HG02885 (cell line): ENCODE results near the gene FGF23.
A peak's percentile ranks its signal among the peaks of the same experiment; 100 is the strongest.

Source experiments
- ATAC-seq: cut with Tn5 transposase; IDR thresholded peaks from one replicate; pipeline ENCODE4 v1.9.1; 2021; ENCODE audit warnings: mild to moderate bottlenecking; ENCODE audit not compliant: unreplicated experiment, poor library complexity

Gene FGF23

GRCh38 chr12:4320853-4321701, 58.4 kb downstream of the FGF23 start, which contains the start of gene TIGAR:
TSS of gene TIGAR (plus strand) at chr12:4321213. CDS start at chr12:4321272, 59 bp downstream.
- peak; percentile 96 for ATAC-seq

- ATAC-seq, result peak; percentile 37
These were observed 59.0 kb downstream of the FGF23 start for GRCh38 chr12:4320497-4320852.
